Measurements from ENCODE around the gene PTGDS. TPM values are rescaled to one million over a fixed set of nuclear protein-coding genes. Genes with fewer than 3 reads are reported as not detected.

Gene PTGDS
- total RNA-seq, 1 donor from 2014 or later: not detected

DNA sequence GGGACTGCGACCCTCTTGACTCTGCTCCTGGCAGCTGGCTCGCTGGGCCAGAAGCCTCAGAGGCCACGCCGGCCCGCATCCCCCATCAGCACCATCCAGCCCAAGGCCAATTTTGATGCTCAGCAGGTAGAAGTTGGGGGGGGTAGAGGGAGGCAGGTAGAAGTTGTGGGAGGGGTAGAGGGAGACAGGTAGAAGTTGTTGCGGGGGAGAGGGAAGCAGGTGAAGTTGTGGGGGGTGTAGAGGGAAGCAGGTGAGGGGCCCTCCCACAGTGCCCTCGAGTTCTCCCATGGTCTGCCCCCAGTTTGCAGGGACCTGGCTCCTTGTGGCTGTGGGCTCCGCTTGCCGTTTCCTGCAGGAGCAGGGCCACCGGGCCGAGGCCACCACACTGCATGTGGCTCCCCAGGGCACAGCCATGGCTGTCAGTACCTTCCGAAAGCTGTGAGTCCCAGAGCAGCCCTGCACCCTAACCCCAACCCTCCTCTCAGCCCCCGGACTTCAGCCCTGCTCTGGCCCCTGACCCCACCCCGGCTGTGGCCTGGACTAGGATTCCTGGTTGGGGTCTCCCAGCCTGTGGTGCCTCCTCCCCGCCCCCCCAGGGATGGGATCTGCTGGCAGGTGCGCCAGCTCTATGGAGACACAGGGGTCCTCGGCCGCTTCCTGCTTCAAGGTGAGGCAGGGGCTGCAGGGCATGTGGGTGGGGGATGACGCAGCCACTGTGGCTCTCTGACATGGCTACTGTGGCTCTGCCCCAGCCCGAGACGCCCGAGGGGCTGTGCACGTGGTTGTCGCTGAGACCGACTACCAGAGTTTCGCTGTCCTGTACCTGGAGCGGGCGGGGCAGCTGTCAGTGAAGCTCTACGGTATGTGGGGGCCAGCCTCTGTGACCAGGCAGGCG is 31.7 kb upstream of the PTGDS start:
- no peak overlapping the region for H3K27ac Mint-ChIP-seq (ENCODE audit: unreplicated experiment)
- H3K4me3 Mint-ChIP-seq (ENCODE audit: unreplicated experiment): peak overlapping the region; percentile 88
- TF ChIP-seq, protein P1, sequence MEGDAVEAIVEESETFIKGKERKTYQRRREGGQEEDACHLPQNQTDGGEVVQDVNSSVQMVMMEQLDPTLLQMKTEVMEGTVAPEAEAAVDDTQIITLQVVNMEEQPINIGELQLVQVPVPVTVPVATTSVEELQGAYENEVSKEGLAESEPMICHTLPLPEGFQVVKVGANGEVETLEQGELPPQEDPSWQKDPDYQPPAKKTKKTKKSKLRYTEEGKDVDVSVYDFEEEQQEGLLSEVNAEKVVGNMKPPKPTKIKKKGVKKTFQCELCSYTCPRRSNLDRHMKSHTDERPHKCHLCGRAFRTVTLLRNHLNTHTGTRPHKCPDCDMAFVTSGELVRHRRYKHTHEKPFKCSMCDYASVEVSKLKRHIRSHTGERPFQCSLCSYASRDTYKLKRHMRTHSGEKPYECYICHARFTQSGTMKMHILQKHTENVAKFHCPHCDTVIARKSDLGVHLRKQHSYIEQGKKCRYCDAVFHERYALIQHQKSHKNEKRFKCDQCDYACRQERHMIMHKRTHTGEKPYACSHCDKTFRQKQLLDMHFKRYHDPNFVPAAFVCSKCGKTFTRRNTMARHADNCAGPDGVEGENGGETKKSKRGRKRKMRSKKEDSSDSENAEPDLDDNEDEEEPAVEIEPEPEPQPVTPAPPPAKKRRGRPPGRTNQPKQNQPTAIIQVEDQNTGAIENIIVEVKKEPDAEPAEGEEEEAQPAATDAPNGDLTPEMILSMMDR (IDR thresholded peaks at IDR 0.05; ENCODE audit: unreplicated experiment): no peak
- peaks cover 3% of the 10 kb centered on the region for H3K36me3 Mint-ChIP-seq (ENCODE audit: low read depth, unreplicated experiment)
- no peaks in the 10 kb centered on the region for H3K9me3 Mint-ChIP-seq (ENCODE audit: unreplicated experiment)
- H3K27me3 Mint-ChIP-seq (ENCODE audit: unreplicated experiment): peaks cover 6% of the 10 kb centered on the region
- no peaks in the 10 kb centered on the region for H3K4me1 Mint-ChIP-seq (ENCODE audit: unreplicated experiment)
- DNase-seq (ENCODE audit: low spot score): no peak

DNA sequence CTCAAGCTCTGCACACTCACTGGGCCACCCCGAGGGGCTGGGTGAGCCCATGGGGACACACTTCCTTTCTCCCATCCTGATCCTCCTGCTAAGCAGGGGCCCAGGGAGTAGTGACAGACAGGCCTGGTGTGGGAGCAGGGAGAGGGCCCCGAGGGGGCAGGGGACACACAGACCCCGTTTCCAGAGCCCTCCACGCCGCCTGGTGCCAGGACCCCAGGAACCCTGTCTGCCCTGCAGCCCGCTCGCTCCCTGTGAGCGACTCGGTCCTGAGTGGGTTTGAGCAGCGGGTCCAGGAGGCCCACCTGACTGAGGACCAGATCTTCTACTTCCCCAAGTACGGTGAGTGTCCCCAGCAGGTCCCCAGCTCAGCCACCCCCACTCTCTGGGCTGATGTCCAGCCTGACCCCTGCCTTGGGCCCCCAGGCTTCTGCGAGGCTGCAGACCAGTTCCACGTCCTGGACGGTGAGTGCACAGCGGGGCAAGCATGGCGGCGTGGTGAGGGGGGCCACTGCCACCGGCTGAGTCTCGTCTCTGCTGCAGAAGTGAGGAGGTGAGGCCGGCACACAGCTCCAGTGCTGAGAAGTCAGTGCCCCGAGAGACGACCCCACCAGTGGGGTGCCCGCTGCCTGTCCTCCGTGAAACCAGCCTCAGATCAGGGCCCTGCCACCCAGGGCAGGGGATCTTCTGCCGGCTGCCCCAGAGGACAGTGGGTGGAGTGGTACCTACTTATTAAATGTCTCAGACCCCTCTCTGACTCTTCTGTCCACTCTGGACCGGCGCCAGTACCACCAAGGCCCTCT is 30.9 kb upstream of the PTGDS start:
- TF ChIP-seq, protein P1 (IDR thresholded peaks at IDR 0.05; ENCODE audit: unreplicated experiment): no peak
- H3K27ac Mint-ChIP-seq (ENCODE audit: unreplicated experiment): no peak overlapping the region
- DNase-seq (ENCODE audit: low spot score): no peak
- peaks cover 3% of the 10 kb centered on the region for H3K36me3 Mint-ChIP-seq (ENCODE audit: low read depth, unreplicated experiment)
- H3K27me3 Mint-ChIP-seq (ENCODE audit: unreplicated experiment): peaks cover 6% of the 10 kb centered on the region
- no peaks in the 10 kb centered on the region for H3K9me3 Mint-ChIP-seq (ENCODE audit: unreplicated experiment)
- no peak overlapping the region for H3K4me3 Mint-ChIP-seq (ENCODE audit: unreplicated experiment)
- H3K4me1 Mint-ChIP-seq (ENCODE audit: unreplicated experiment): no peaks in the 10 kb centered on the region

DNA sequence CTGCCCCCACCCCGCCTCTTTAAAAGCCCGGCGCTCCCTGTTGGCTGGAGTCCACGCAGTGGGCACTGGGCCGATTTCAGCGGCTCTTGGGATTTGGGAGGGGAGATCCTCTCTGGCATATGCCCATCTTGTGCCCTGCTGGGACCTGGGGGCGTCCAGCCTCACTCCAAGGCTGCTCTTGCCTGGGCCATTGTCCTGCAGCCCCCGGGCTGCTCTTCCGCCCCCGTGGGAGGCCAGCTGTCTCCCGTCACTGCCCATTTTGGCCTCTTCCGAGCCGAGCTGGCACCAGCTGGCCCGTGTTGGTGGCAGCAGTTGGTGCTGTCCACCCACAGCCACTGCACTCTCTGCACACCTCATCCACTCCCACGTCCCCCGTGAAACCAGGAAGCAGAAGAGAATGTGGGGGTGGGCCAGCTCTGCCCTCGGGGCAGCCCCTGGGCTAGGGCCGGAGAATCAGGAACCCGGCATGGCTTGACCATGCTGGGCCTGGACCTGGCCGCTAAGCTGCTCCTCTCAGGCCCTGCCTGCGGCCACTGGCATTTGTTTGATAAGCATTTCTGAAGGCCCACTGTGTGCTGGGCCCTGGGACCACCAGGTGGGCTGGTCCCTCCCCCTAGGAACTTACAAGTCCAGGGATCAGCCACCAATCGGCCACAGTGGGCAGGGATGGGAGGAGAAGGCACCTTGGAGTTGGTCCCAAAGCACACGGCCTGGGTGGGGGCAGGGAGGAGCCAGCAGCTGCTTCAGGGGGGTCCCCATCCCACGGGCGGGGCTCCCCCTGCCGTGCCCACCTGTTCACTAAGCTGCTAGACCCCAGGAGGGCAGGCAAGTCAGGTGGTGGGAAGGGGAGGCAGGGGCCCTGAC is 30.0 kb upstream of the PTGDS start:
- Mint-ChIP-seq H3K4me3 (ENCODE audit: unreplicated experiment) (no peak overlapping the region), H3K36me3 (ENCODE audit: low read depth, unreplicated experiment) (no peaks in the 10 kb centered on the region), H3K27me3 (ENCODE audit: unreplicated experiment) (peaks cover 6% of the 10 kb centered on the region), H3K27ac (ENCODE audit: unreplicated experiment) (no peak overlapping the region), H3K9me3 (ENCODE audit: unreplicated experiment) (no peaks in the 10 kb centered on the region), H3K4me1 (ENCODE audit: unreplicated experiment) (no peaks in the 10 kb centered on the region)
- TF ChIP-seq, protein P1 (IDR thresholded peaks at IDR 0.05; ENCODE audit: unreplicated experiment): no peak
- DNase-seq (ENCODE audit: low spot score): no peak

DNA sequence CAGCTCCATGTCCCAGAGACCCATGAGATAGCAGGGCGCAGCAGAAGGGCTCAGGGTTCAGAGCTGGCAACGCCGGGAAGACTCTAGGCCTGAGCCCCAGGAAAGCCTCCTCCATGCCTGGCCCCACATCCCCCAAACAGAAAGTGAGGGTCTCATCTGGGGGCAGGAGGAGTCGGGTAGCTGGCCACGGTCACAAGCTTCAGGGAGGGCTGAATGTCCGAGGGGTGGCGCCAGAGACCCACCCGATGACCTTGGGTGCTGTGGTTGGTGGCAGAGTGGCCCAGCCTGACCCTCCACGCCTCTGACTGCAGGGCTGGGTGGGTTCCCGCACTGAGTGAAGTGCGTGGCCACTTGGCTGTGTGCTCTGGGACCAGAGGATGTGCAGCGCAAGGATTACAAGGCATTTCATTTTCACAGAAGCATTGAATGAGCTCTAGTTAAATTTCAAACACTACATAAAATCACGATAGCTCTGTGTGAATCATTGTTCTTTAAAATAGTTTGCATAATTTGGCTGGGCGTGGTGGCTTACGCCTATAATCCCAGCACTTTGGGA is 29.3 kb upstream of the PTGDS start:
- Mint-ChIP-seq H3K27ac (ENCODE audit: unreplicated experiment) (no peak overlapping the region), H3K9me3 (ENCODE audit: unreplicated experiment) (no peaks in the 10 kb centered on the region), H3K27me3 (ENCODE audit: unreplicated experiment) (peaks cover 6% of the 10 kb centered on the region), H3K36me3 (ENCODE audit: low read depth, unreplicated experiment) (no peaks in the 10 kb centered on the region), H3K4me1 (ENCODE audit: unreplicated experiment) (no peaks in the 10 kb centered on the region), H3K4me3 (ENCODE audit: unreplicated experiment) (peak overlapping the region; percentile 62)
- TF ChIP-seq, protein P1 (IDR thresholded peaks at IDR 0.05; ENCODE audit: unreplicated experiment): no peak
- peak; percentile 52 for DNase-seq (ENCODE audit: low spot score)
